HFFc6 (cell line): ENCODE results near the gene HMOX1. TPM values are rescaled to one million over a fixed set of nuclear protein-coding genes. Genes with fewer than 3 reads are reported as not detected.
A peak's percentile ranks its signal among the peaks of the same experiment; 100 is the strongest.

Experiments
- DNase-seq: peaks from one replicate; pipeline ENCODE4 v3.0.0-alpha.2; 2018
- H3K27ac Mint-ChIP-seq: 2 replicates; pipeline ENCODE4 v1.8.0; 2020; ENCODE audit warnings: mild to moderate bottlenecking, mixed read lengths
- H3K27me3 Mint-ChIP-seq: 2 replicates; pipeline ENCODE4 v1.8.0; 2021; ENCODE audit warnings: mild to moderate bottlenecking, moderate library complexity, mixed read lengths; ENCODE audit not compliant: insufficient read depth
- H3K36me3 Mint-ChIP-seq: 2 replicates; pipeline ENCODE4 v1.8.0; 2021; ENCODE audit warnings: low read depth, mixed read lengths
- H3K4me1 Mint-ChIP-seq: 2 replicates; pipeline ENCODE4 v1.8.0; 2020; ENCODE audit warnings: low read depth, mixed read lengths
- H3K4me3 Mint-ChIP-seq: 2 replicates; pipeline ENCODE4 v1.8.0; 2020; ENCODE audit warnings: mild to moderate bottlenecking, moderate library complexity, mixed read lengths
- H3K9me3 Mint-ChIP-seq: 2 replicates; pipeline ENCODE4 v1.8.0; 2020; ENCODE audit warnings: mild to moderate bottlenecking, mixed read lengths
- total RNA-seq, 6 experiments: library from RNA; stranded (reverse); fragmentation: NEBNext Ultra II Directional; extraction: Animal tissue kit (Norgen Biotek cat#: 25700); gene quantifications; 2 replicates in 1 of 6; 3 replicates in 5 of 6; pipeline ENCODE4 v1.2.3, GENCODE V29; 2021
- TF ChIP-seq, protein P1 (sequence below): fragments of 200-600 bp; sonication (generic); IDR thresholded peaks from 2 replicates; pipeline ENCODE4 v1.5.0; 2021; ENCODE audit warnings: antibody characterized with exemption, mild to moderate bottlenecking

Gene HMOX1
- total RNA-seq, 6 experiments from 2014 or later = 51.2 to 117 (median 56.2) TPM

DNA sequence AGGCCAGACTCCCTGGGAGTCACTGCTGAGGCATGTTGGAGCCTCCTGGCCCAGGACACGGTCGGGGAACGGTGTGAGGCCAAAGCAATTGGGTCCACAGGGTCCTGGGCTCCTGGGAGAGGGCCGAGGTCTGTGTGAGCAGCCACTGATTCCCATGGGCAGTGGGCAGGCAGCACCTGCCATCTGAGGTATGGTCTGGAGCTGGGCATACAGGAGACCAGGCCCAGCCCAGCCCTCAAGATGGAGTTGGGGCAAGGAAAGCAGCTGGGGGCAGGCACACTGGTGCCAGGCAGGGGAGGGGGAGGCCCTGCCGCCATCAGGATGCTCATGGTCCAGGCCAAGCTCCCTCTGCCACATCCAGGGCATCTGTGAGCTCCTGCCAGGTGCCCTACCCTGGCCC, 32.2 kb upstream of the HMOX1 start:
- TF ChIP-seq, protein P1, sequence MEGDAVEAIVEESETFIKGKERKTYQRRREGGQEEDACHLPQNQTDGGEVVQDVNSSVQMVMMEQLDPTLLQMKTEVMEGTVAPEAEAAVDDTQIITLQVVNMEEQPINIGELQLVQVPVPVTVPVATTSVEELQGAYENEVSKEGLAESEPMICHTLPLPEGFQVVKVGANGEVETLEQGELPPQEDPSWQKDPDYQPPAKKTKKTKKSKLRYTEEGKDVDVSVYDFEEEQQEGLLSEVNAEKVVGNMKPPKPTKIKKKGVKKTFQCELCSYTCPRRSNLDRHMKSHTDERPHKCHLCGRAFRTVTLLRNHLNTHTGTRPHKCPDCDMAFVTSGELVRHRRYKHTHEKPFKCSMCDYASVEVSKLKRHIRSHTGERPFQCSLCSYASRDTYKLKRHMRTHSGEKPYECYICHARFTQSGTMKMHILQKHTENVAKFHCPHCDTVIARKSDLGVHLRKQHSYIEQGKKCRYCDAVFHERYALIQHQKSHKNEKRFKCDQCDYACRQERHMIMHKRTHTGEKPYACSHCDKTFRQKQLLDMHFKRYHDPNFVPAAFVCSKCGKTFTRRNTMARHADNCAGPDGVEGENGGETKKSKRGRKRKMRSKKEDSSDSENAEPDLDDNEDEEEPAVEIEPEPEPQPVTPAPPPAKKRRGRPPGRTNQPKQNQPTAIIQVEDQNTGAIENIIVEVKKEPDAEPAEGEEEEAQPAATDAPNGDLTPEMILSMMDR = no peak
- Mint-ChIP-seq H3K4me3 (no peak overlapping the region), H3K36me3 (no peaks in the 10 kb centered on the region)

DNA sequence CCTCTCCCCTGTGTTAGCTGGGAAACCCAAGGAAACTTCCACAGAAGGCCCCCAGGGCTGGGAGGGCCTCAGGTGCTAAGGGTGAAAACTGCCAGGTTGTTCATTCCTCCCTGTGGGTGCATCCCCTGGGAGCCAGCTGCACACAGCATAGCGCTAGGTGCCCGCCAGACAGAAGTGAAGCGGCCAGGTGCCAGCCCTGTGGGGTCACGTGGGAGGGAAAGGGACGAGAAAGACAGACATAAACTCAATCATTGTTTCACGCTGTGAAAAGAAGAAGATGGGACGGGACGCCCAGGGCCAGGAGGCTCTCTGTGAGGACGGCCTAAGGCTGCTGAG, 31.6 kb upstream of the HMOX1 start:
- TF ChIP-seq, protein P1 = no peak
- Mint-ChIP-seq H3K27ac (no peak overlapping the region), H3K4me1 (peaks cover 14% of the 10 kb centered on the region), H3K27me3 (no peaks in the 10 kb centered on the region; the same call in none of the 2 replicates), H3K4me3 (no peak overlapping the region), H3K9me3 (no peaks in the 10 kb centered on the region), H3K36me3 (no peaks in the 10 kb centered on the region)
- DNase-seq = no peak

More for the DNA sequence above, 32.2 kb upstream of the HMOX1 start:
- Mint-ChIP-seq H3K9me3 (no peaks in the 10 kb centered on the region), H3K27ac (no peak overlapping the region), H3K27me3 (no peaks in the 10 kb centered on the region; the same call in none of the 2 replicates), H3K4me1 (peaks cover 14% of the 10 kb centered on the region)
- DNase-seq = no peak

DNA sequence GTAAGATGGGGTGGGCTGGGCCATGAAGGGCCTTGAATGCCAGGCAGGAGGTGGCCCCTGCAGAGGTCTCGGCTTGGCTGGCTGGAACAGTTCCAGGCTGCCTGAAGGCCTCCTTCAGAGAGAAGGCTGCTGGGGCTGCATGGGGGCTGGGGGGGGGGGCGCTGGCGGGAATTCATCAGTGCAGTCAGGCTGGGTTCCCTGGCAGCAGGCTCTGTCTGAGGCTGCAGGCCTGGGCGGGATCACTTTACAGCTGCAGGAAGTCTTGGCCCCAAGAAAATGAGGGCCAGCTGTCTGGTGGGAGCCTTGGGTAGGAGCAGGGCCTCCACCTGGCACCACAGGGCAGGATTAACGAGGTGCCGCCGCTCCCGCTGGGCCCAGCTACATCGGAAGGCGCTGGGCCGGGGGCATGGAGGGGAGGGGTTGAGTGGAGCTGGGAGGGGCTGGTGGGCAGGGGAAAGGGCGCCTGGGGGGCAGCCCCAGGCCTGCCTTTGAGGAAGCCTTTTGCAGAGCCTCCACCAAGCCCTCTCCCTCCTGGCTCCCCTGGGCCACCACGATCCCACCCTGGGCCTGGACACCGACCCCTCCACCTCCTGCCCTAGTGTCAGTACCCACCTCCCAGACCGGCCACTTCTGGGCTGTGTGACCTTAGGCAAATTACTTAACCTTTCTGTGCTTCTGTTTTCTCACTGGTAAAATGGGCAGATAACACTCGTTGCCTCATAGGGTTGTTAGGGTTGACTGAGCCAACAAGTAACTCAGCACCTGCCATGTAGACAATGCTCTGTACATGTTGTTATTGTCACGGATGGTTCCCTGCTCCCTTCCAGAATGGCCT, 31.0 kb upstream of the HMOX1 start:
- no peak overlapping the region for H3K4me3 Mint-ChIP-seq
- DNase-seq = no peak
- H3K36me3 Mint-ChIP-seq = no peaks in the 10 kb centered on the region
- peaks cover 14% of the 10 kb centered on the region for H3K4me1 Mint-ChIP-seq
- TF ChIP-seq, protein P1 = no peak
- H3K27me3 Mint-ChIP-seq = no peaks in the 10 kb centered on the region; the same call in none of the 2 replicates
- H3K27ac Mint-ChIP-seq = peak overlapping the region; percentile 73; the same call in 1 of the 2 replicates
- H3K9me3 Mint-ChIP-seq = no peaks in the 10 kb centered on the region

DNA sequence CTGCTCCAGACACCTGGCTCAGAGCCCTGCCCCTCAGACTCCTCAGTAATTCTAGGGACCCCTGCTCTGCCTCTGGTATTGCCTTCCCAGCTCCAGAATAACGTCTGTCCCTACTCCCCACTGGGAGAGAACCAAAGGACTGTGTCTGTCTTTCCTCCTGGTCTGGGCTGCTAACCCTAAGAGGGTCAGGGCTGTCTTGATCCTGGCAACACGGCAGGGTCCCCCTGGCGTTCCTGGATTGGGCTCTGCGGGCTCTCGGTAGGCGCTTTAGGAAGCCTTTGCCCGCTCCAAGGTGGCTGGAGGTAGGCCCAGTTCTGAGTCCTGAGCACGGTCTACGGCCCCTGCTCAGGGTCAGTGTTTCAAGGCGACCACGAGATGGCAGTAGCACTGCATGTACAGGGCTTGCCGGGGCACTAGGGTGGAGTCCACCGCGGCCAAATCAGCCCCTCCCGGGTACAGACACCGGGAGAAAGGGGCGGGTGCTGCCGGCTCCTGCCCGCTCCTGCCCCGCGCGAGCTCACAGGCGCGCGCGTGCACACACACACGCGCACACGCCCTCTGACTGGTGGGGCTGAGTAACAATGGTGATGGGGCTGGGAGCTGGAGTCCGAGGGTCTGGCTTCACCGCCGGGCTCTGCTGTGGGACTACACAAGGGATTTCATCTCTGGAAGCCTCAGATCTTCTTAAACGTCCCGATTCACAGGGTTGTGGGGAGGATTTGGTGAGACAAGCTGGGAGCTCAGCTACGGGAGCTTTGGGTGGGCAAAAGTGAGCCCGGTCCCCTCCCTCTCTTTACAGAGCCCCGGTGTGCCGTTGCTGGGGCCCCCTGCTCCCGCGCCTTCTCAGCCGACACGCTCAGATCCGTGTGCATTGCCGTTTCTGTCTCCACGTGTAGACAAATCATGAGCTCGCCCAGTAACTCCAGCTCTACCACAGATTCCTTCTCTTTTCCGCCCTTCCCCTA, 30.1 kb upstream of the HMOX1 start:
- DNase-seq = peak; percentile 91
- H3K27me3 Mint-ChIP-seq = no peaks in the 10 kb centered on the region; the same call in none of the 2 replicates
- TF ChIP-seq, protein P1 = peak; percentile 95
- no peaks in the 10 kb centered on the region for H3K9me3 Mint-ChIP-seq
- H3K4me3 Mint-ChIP-seq = peak overlapping the region; percentile 94
- peaks cover 17% of the 10 kb centered on the region for H3K4me1 Mint-ChIP-seq
- H3K27ac Mint-ChIP-seq = peak overlapping the region; percentile 90
- no peaks in the 10 kb centered on the region for H3K36me3 Mint-ChIP-seq

DNA sequence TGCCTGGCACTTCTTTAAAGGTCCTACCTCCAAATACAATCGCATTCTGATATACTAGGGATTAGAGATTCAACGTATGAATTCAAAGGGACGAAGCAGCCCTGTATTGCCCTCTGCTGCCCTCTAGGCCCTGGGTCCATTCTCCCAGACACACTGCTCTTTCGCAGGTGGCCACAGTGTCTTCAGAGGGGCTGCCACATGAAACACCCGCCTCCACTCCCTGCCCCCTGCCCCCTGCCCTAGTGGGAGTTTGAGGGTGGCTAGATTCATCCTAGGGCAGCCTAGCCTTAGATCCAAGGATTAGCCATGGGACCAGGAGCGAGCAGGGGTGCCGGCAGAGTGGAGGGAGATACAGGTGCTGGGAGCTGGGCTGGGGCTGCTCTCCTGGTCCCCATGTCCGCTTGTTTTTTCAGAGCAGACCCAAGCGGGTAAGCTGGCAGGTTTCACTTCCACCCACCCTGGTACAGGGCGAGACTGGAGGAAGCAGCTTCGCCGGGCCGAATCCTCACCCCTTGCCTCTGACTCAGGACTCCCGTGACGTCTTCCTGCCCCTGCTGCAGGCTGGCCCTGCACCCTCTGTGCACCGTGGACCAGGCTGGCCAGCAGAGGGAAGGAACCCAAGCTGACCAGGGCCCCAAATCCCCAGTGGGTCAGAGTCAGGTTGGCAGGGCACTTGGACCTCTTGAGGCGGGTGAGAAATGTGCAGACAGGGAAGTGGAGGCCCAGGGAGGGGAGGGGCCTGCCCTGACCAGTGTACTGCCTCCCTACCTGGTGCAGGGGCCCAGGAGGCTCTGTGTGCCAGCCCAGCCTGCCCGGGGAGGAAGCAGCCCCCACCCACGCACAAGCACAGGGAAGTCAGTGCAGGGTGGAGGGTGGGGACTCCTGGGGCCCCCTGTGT, 28.4 kb upstream of the HMOX1 start:
- Mint-ChIP-seq H3K27ac (no peak overlapping the region), H3K36me3 (no peaks in the 10 kb centered on the region), H3K4me1 (peaks cover 23% of the 10 kb centered on the region), H3K9me3 (0 out of 2 replicates have a peak, but pooled peaks cover under 1% of the 10 kb centered on the region), H3K4me3 (no peak overlapping the region; the same call in 1 of the 2 replicates), H3K27me3 (peaks cover 4% of the 10 kb centered on the region)
- TF ChIP-seq, protein P1 = peak; percentile 36
- no peak for DNase-seq
